Lower lobe of right lung (tissue), 2 donors: ENCODE results near the gene KRT25. TPM values are rescaled to one million over a fixed set of nuclear protein-coding genes. Genes with fewer than 3 reads are reported as not detected.

Source experiments
- ATAC-seq, 2 donors: fragments of 200-7000 bp; cut with Tn5 transposase; one replicate each; pipeline ENCODE4 v1.9.1; 2020 to 2022; ENCODE audit warnings: mild to moderate bottlenecking in 2 of 2, moderate library complexity in 2 of 2
- DNase-seq: peaks from one replicate; pipeline ENCODE4 v3.0.0-alpha.2; 2020
- H3K27ac ChIP-seq: fragments of 200-600 bp; one replicate; pipeline ENCODE4 v1.8.0; 2022
- H3K27me3 ChIP-seq: fragments of 200-600 bp; one replicate; pipeline ENCODE4 v1.8.0; 2022; ENCODE audit warnings: low read depth
- H3K36me3 ChIP-seq: fragments of 200-600 bp; one replicate; pipeline ENCODE4 v1.8.0; 2022; ENCODE audit warnings: mild to moderate bottlenecking
- H3K4me1 ChIP-seq: fragments of 200-600 bp; one replicate; pipeline ENCODE4 v1.8.0; 2022
- H3K4me3 ChIP-seq: fragments of 200-600 bp; one replicate; pipeline ENCODE4 v1.8.0; 2022; ENCODE audit warnings: mild to moderate bottlenecking
- H3K9me3 ChIP-seq: fragments of 200-600 bp; one replicate; pipeline ENCODE4 v1.8.0; 2022
- intact Hi-C: fragments of 100-400 bp; cut with DNase I; formaldehyde crosslinking; loops from one replicate; pipeline ENCODE4 v1.11.0; 2022
- total RNA-seq: library from RNA; stranded (reverse); fragmentation: NEBNext Ultra II Directional; extraction: Animal tissue kit (Norgen Biotek cat#: 25700); gene quantifications from one replicate; pipeline ENCODE4 v1.2.1, GENCODE V29; 2021
- TF ChIP-seq, protein P1 (sequence below): fragments of 200-600 bp; IDR thresholded peaks from one replicate; pipeline ENCODE4 v1.8.0; 2022; ENCODE audit warnings: antibody characterized with exemption, mild to moderate bottlenecking
- donor health status: DM: no; HTN: yes; CAD: no; lungs with severe emphysema.

Gene KRT25
- total RNA-seq, 1 donor from 2014 or later: not detected

DNA sequence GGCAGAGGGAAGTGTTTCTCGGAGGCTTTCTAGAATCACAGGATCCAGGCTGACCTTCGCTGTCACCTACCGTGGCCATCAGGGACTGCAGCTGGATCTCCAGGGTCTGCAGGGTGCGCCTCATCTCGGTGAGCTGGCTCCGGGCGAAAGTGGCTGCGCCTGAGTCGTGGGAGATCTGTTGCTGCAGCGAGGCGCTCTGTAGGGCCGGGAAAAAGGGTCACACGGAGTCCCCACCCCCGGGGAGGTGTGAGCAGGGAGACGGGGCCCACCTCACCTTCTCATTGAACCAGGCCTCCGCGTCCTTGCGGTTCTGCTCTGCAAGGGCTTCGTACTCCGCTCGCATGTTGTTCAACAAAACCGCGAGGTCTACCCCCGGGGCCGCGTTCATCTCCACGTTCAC, 41.7 kb upstream of the KRT25 start:
- ATAC-seq: no peak
- intact Hi-C loops: no loop called here
- H3K4me1 ChIP-seq: no peaks in the 10 kb centered on the region
- DNase-seq: no peak
- H3K36me3 ChIP-seq: no peaks in the 10 kb centered on the region
- H3K27me3 ChIP-seq: peaks cover 8% of the 10 kb centered on the region
- TF ChIP-seq, protein P1, sequence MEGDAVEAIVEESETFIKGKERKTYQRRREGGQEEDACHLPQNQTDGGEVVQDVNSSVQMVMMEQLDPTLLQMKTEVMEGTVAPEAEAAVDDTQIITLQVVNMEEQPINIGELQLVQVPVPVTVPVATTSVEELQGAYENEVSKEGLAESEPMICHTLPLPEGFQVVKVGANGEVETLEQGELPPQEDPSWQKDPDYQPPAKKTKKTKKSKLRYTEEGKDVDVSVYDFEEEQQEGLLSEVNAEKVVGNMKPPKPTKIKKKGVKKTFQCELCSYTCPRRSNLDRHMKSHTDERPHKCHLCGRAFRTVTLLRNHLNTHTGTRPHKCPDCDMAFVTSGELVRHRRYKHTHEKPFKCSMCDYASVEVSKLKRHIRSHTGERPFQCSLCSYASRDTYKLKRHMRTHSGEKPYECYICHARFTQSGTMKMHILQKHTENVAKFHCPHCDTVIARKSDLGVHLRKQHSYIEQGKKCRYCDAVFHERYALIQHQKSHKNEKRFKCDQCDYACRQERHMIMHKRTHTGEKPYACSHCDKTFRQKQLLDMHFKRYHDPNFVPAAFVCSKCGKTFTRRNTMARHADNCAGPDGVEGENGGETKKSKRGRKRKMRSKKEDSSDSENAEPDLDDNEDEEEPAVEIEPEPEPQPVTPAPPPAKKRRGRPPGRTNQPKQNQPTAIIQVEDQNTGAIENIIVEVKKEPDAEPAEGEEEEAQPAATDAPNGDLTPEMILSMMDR: no peak
- no peaks in the 10 kb centered on the region for H3K9me3 ChIP-seq
- no peak overlapping the region for H3K27ac ChIP-seq
- H3K4me3 ChIP-seq: no peak overlapping the region

- TF ChIP-seq, protein P1: no peak
- intact Hi-C loops: no loop called here
- H3K9me3 ChIP-seq: no peaks in the 10 kb centered on the region
- DNase-seq (no peak), ATAC-seq (peak; percentile 62 to 83)
- no peaks in the 10 kb centered on the region for H3K36me3 ChIP-seq
- no peak overlapping the region for H3K4me3 ChIP-seq
- peaks cover 8% of the 10 kb centered on the region for H3K27me3 ChIP-seq
- no peak overlapping the region for H3K27ac ChIP-seq
- no peaks in the 10 kb centered on the region for H3K4me1 ChIP-seq
These were observed 40.0 kb upstream of the KRT25 start for GRCh38 chr17:40795019-40795667.

GRCh38 chr17:40794466-40794865, 39.3 kb upstream of the KRT25 start:
- intact Hi-C loops: no loop called here
- ATAC-seq: no peak
- H3K27ac ChIP-seq: no peak overlapping the region
- H3K9me3 ChIP-seq: no peaks in the 10 kb centered on the region
- peaks cover 4% of the 10 kb centered on the region for H3K27me3 ChIP-seq
- no peaks in the 10 kb centered on the region for H3K4me1 ChIP-seq
- DNase-seq: no peak
- H3K4me3 ChIP-seq: no peak overlapping the region
- no peaks in the 10 kb centered on the region for H3K36me3 ChIP-seq
- TF ChIP-seq, protein P1: no peak

DNA sequence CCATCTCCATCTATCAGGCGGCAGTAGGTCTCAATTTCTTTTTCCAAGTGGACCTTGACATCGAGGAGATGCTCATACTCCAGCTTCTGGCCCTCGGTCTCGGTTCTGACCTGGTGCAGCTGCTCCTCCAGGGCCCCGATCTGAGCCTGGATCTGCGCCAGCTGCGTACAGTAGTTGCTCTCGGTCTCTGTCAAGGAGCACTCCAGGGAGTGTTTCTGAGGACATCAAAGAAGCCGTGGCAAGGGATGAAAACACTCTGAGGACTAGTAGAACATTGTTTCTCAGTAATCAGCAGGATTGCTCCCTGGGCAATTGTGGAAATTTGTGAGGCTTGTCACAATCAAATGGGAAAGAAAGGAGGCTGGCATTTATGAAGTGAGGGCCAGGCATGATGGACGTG, 38.7 kb upstream of the KRT25 start:
- Histone ChIP-seq H3K27ac (no peak overlapping the region), H3K27me3 (no peaks in the 10 kb centered on the region), H3K4me3 (no peak overlapping the region), H3K9me3 (no peaks in the 10 kb centered on the region), H3K4me1 (no peaks in the 10 kb centered on the region), H3K36me3 (no peaks in the 10 kb centered on the region)
- ATAC-seq (peak; percentile 35 to 63), DNase-seq (peak; percentile 58)
- TF ChIP-seq, protein P1: no peak
- intact Hi-C loops: no loop called here

GRCh38 chr17:40791787-40792436, 36.8 kb upstream of the KRT25 start:
- no peaks in the 10 kb centered on the region for H3K27me3 ChIP-seq
- no peak for DNase-seq
- no peaks in the 10 kb centered on the region for H3K4me1 ChIP-seq
- TF ChIP-seq, protein P1: peak; percentile 58
- H3K36me3 ChIP-seq: no peaks in the 10 kb centered on the region
- intact Hi-C loops: no loop called here
- H3K9me3 ChIP-seq: no peaks in the 10 kb centered on the region
- no peak overlapping the region for H3K27ac ChIP-seq
- peak; percentile 45 to 48 for ATAC-seq
- no peak overlapping the region for H3K4me3 ChIP-seq
